ENCODE measurements around the gene MT2A. TPM values are rescaled to one million over a fixed set of nuclear protein-coding genes. Genes with fewer than 3 reads are reported as not detected.

The MT2A gene
- total and polyA plus RNA-seq, 2 of the 4 experiments (the other 2 are of a cell fraction) = 25.5 to 621 TPM

DNA sequence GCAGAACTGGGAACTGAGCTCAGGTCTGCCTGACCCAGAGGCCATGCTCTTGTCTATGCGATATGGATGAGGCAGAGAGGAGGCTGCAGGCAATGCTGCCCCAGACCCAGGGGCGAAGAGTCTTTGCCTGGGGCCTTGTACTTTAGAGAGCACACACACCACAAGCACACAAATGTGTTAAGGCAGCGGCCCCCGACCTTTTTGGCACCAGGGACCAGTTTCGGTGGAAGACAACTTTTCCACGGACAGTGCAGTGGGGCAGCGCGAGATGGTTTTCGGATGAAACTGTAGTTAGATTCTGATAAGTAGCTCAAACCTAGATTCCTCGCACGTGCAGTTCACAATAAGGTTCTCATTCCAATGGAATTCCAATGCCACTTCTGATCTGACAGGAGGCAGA is 36.9 kb upstream of the MT2A start:
- in situ Hi-C loops (cut with MboI; ENCODE audit: low sequenced_read_pairs) = no loop called here
- Histone ChIP-seq H4K5ac (ENCODE audit: low read depth, low read length) (no peak overlapping the region), H3K9me3 (ENCODE audit: control insufficient read depth, insufficient read depth, low read length) (0 out of 2 replicates have a peak, but pooled peaks cover 1% of the 10 kb centered on the region), H2AK9ac (replicated peaks; ENCODE audit: low read depth, low read length, poor library complexity) (no peak overlapping the region), H3K4me2 (ENCODE audit: low read depth, low read length) (no peak overlapping the region), H3K4me3 (ENCODE audit: insufficient read depth, low read depth, low read length) (no peak overlapping the region), H3K56ac (ENCODE audit: extremely low read depth, insufficient read depth, low read length) (no peak overlapping the region), H4K20me1 (ENCODE audit: insufficient read depth, low read length) (no peaks in the 10 kb centered on the region), H3K79me1 (ENCODE audit: low read depth in 1 of 2, low read length in 2 of 2) (no peaks in the 10 kb centered on the region), H3K9me1 (ENCODE audit: insufficient read depth, low read length) (no peaks in the 10 kb centered on the region), H2BK15ac (ENCODE audit: low read depth, low read length) (no peak overlapping the region), H3K27ac (ENCODE audit: insufficient read depth, low read length) (no peak overlapping the region), H2AK5ac (ENCODE audit: low read depth, low read length) (no peak overlapping the region), H3K4me1 (ENCODE audit: control insufficient read depth, insufficient read depth, low read length) (no peaks in the 10 kb centered on the region), H3K4ac (ENCODE audit: low read depth, low read length) (no peak overlapping the region), H4K91ac (ENCODE audit: insufficient read depth, low read depth, low read length) (no peak overlapping the region), H3K36me3 (ENCODE audit: control insufficient read depth, insufficient read depth, low read length) (no peaks in the 10 kb centered on the region), H3K18ac (ENCODE audit: low read depth, low read length) (no peak overlapping the region), H4K8ac (ENCODE audit: low read depth in 2 of 2, low read length in 2 of 2) (no peak overlapping the region), H2BK5ac (ENCODE audit: low read depth, low read length, poor library complexity, severe bottlenecking) (no peak overlapping the region), H3K23ac (ENCODE audit: low read depth, low read length) (no peak overlapping the region), H3K14ac (replicated peaks; ENCODE audit: low read depth, low read length) (no peak overlapping the region), H3K27me3 (ENCODE audit: control insufficient read depth, insufficient read depth, low read length) (peaks cover 37% of the 10 kb centered on the region), H2BK120ac (ENCODE audit: low read depth, low read length) (no peak overlapping the region), H2BK20ac (ENCODE audit: low read depth, low read length) (no peak overlapping the region), H2AFZ (replicated peaks; ENCODE audit: low read length, poor library complexity) (no peak overlapping the region), H3K9ac (ENCODE audit: low read depth, low read length) (no peak overlapping the region)
- no TSS peak for BruUV-seq (replicated peaks)
- no peak for DNase-seq
- CTCF ChIA-PET = no interaction called here
- dilution Hi-C loops (cut with HindIII; ENCODE audit: low sequenced_read_pairs, unreplicated experiment) = no loop called here
- TF ChIP-seq, protein P1, sequence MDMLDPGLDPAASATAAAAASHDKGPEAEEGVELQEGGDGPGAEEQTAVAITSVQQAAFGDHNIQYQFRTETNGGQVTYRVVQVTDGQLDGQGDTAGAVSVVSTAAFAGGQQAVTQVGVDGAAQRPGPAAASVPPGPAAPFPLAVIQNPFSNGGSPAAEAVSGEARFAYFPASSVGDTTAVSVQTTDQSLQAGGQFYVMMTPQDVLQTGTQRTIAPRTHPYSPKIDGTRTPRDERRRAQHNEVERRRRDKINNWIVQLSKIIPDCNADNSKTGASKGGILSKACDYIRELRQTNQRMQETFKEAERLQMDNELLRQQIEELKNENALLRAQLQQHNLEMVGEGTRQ (IDR thresholded peaks at IDR 0.05; ENCODE audit: low read depth, low read length) = no peak
- TF ChIP-seq CEBPB (IDR thresholded peaks at IDR 0.05; ENCODE audit: low read depth, low read length) (no peak), CTCF (conservative IDR thresholded peaks at IDR 0.05; ENCODE audit: low read depth, low read length) (no peak), RAD21 (IDR thresholded peaks at IDR 0.05; ENCODE audit: low read length) (no peak)
- no CpG with 5 or more reads among the region's 11 CpGs for WGBS, 2 experiments (ENCODE audit: extremely low coverage in 2 of 2, insufficient read length in 1 of 2)
- intact Hi-C loops (cut with micrococcal nuclease) = no loop called here
- POLR2A ChIA-PET (ENCODE audit: unreplicated experiment) = no interaction called here
- no peak for ATAC-seq (ENCODE audit: low read depth)
